ENCODE measurements around the gene CPXM2. TPM values are rescaled to one million over a fixed set of nuclear protein-coding genes. Genes with fewer than 3 reads are reported as not detected.

Gene CPXM2
- total RNA-seq, 1 donor from 2014 or later, result not detected

DNA sequence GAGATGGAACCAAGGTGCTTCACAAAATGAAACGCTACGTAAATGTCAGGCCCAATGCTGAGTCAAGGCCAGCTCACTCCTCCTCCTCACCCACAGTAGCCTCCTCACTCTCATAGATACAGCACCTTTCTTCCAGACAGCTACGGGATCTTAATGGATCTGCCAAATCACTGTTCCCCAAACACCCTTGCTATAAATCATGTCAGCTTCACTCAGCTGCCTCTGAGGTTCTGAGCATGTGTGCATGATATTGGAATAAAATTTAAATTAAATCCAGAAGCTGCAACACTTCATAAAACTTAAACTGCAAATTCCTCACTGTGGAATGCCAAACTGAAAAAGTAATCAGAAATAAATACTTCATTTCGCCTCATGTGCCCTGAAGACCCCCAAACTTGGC is 14.7 kb upstream of the CPXM2 start:
- CTCF ChIA-PET, result no interaction called here
- POLR2A ChIA-PET, result no interaction called here
- H3K9me3 Mint-ChIP-seq, result no peaks in the 10 kb centered on the region
- H3K4me1 Mint-ChIP-seq, result no peaks in the 10 kb centered on the region
- no peak for ATAC-seq (ENCODE audit: low read depth)
- intact Hi-C loops (cut with micrococcal nuclease), result no loop called here
- TF ChIP-seq, protein P1, sequence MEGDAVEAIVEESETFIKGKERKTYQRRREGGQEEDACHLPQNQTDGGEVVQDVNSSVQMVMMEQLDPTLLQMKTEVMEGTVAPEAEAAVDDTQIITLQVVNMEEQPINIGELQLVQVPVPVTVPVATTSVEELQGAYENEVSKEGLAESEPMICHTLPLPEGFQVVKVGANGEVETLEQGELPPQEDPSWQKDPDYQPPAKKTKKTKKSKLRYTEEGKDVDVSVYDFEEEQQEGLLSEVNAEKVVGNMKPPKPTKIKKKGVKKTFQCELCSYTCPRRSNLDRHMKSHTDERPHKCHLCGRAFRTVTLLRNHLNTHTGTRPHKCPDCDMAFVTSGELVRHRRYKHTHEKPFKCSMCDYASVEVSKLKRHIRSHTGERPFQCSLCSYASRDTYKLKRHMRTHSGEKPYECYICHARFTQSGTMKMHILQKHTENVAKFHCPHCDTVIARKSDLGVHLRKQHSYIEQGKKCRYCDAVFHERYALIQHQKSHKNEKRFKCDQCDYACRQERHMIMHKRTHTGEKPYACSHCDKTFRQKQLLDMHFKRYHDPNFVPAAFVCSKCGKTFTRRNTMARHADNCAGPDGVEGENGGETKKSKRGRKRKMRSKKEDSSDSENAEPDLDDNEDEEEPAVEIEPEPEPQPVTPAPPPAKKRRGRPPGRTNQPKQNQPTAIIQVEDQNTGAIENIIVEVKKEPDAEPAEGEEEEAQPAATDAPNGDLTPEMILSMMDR (IDR thresholded peaks at IDR 0.05), result no peak
- H3K36me3 Mint-ChIP-seq (ENCODE audit: low read depth), result no peaks in the 10 kb centered on the region
- no peak overlapping the region for H3K4me3 Mint-ChIP-seq
- H3K27ac Mint-ChIP-seq, result no peak overlapping the region
- peaks cover 41% of the 10 kb centered on the region for H3K27me3 Mint-ChIP-seq
- no peak for DNase-seq

GRCh38 chr10:123904834-123905409 is 13.3 kb upstream of the CPXM2 start:
- peaks cover 4% of the 10 kb centered on the region for H3K9me3 Mint-ChIP-seq
- TF ChIP-seq, protein P1 (IDR thresholded peaks at IDR 0.05), result no peak
- DNase-seq (no peak), ATAC-seq (ENCODE audit: low read depth) (no peak)
- H3K27ac Mint-ChIP-seq, result no peak overlapping the region
- CTCF ChIA-PET, result no interaction called here
- H3K4me3 Mint-ChIP-seq, result no peak overlapping the region
- no peaks in the 10 kb centered on the region for H3K36me3 Mint-ChIP-seq (ENCODE audit: low read depth)
- H3K4me1 Mint-ChIP-seq, result no peaks in the 10 kb centered on the region
- peaks cover 27% of the 10 kb centered on the region for H3K27me3 Mint-ChIP-seq
- intact Hi-C loops (cut with micrococcal nuclease), result no loop called here
- POLR2A ChIA-PET, result no interaction called here

GRCh38 chr10:123903621-123904020 is 12.0 kb upstream of the CPXM2 start:
- H3K36me3 Mint-ChIP-seq (ENCODE audit: low read depth), result no peaks in the 10 kb centered on the region
- H3K27me3 Mint-ChIP-seq, result peaks cover 20% of the 10 kb centered on the region
- DNase-seq, result no peak
- intact Hi-C loops (cut with micrococcal nuclease), result no loop called here
- TF ChIP-seq, protein P1 (IDR thresholded peaks at IDR 0.05), result no peak
- no peaks in the 10 kb centered on the region for H3K4me1 Mint-ChIP-seq
- no peak overlapping the region for H3K4me3 Mint-ChIP-seq
- ChIA-PET CTCF (no interaction called here), POLR2A (no interaction called here)
- peaks cover 10% of the 10 kb centered on the region for H3K9me3 Mint-ChIP-seq
- H3K27ac Mint-ChIP-seq, result no peak overlapping the region
- no peak for ATAC-seq (ENCODE audit: low read depth)

- H3K4me3 Mint-ChIP-seq, result no peak overlapping the region
- no peaks in the 10 kb centered on the region for H3K4me1 Mint-ChIP-seq
- ATAC-seq (ENCODE audit: low read depth) (no peak), DNase-seq (no peak)
- no peaks in the 10 kb centered on the region for H3K36me3 Mint-ChIP-seq (ENCODE audit: low read depth)
- peaks cover 10% of the 10 kb centered on the region for H3K9me3 Mint-ChIP-seq
- POLR2A ChIA-PET, result no interaction called here
- H3K27ac Mint-ChIP-seq, result no peak overlapping the region
- TF ChIP-seq, protein P1 (IDR thresholded peaks at IDR 0.05), result no peak
- peaks cover 13% of the 10 kb centered on the region for H3K27me3 Mint-ChIP-seq
- intact Hi-C loops (cut with micrococcal nuclease), result no loop called here
- CTCF ChIA-PET, result no interaction called here
Observed at GRCh38 chr10:123901621-123902020, 10.0 kb upstream of the CPXM2 start.

DNA sequence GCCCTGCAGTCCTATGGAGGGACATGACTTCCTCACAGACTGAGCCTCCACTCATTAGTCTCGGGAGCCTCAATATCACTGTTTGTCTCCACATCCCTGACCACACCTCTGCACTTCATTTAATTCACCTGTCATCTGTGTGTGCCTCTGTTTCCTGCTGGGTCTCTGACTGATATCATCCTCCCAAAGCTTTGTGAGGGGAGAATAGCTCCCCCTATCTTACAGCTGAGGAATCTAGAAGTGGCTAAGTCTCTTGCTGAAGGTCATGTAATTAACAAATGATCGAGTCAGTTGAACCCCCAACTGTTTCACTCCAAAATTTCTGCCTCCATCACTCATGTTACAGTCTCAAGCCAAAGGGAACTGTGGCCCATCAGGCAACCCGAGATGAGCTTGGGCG is 5.5 kb upstream of the CPXM2 start:
- TF ChIP-seq, protein P1 (IDR thresholded peaks at IDR 0.05), result no peak
- peaks cover 10% of the 10 kb centered on the region for H3K9me3 Mint-ChIP-seq
- DNase-seq (no peak), ATAC-seq (ENCODE audit: low read depth) (no peak)
- intact Hi-C loops (cut with micrococcal nuclease), result no loop called here
- no peak overlapping the region for H3K4me3 Mint-ChIP-seq
- no peaks in the 10 kb centered on the region for H3K4me1 Mint-ChIP-seq
- ChIA-PET CTCF (no interaction called here), POLR2A (no interaction called here)
- no peaks in the 10 kb centered on the region for H3K36me3 Mint-ChIP-seq (ENCODE audit: low read depth)
- no peak overlapping the region for H3K27ac Mint-ChIP-seq
- H3K27me3 Mint-ChIP-seq, result peaks cover 21% of the 10 kb centered on the region
